Uterus (tissue), 2 donors: Measurements from ENCODE around the gene DMD.

ENCODE experiments used
- POLR2A ChIP-seq, 2 donors: fragments of 450-650 bp; IDR thresholded peaks; one replicate each; pipeline ENCODE4 v1.6.1; 2016; ENCODE audit warnings: antibody characterized with exemption in 2 of 2, mild to moderate bottlenecking in 1 of 2, moderate library complexity in 1 of 2
- TF ChIP-seq, protein P1 (sequence below), 4 experiments: fragments of 200-600 bp in 2 of 4; fragments of 450-650 bp in 2 of 4; sonication (generic) in 2 of 4; IDR thresholded peaks; one replicate each; pipeline ENCODE4 v1.5.1; 2016 to 2019; ENCODE audit warnings: antibody characterized with exemption in 4 of 4, mild to moderate bottlenecking in 2 of 4, moderate library complexity in 1 of 4

DNA sequence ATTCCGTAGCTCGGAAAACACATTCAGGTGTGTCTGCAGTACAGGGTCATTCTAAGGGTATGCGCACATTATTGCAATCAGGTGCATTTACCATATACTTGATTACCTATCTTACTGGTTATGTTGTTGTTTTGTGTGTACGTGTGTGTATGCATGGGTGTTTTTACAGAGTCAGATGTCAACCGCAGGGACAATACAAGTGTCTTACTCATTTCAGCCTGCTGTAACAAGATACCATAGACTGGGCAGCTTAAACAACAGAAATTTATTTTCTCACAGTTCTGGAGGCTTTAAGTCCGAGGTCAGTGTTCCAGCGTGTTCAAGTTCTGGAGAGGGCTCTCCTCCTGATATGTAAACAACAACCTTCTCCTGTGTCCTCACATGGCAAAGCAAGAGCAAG, 316.7 kb downstream of the DMD start:
- no peak for TF ChIP-seq POLR2A (IDR thresholded peaks at IDR 0.05)
- TF ChIP-seq, protein P1, sequence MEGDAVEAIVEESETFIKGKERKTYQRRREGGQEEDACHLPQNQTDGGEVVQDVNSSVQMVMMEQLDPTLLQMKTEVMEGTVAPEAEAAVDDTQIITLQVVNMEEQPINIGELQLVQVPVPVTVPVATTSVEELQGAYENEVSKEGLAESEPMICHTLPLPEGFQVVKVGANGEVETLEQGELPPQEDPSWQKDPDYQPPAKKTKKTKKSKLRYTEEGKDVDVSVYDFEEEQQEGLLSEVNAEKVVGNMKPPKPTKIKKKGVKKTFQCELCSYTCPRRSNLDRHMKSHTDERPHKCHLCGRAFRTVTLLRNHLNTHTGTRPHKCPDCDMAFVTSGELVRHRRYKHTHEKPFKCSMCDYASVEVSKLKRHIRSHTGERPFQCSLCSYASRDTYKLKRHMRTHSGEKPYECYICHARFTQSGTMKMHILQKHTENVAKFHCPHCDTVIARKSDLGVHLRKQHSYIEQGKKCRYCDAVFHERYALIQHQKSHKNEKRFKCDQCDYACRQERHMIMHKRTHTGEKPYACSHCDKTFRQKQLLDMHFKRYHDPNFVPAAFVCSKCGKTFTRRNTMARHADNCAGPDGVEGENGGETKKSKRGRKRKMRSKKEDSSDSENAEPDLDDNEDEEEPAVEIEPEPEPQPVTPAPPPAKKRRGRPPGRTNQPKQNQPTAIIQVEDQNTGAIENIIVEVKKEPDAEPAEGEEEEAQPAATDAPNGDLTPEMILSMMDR (IDR thresholded peaks at IDR 0.05), result no peak
